Fibroblast of lung (primary cell): ENCODE data around the gene MTNR1A. TPM values are rescaled to one million over a fixed set of nuclear protein-coding genes. Genes with fewer than 3 reads are reported as not detected.
A peak's percentile ranks its signal among the peaks of the same experiment; 100 is the strongest.

ENCODE experiments used
- DNase-seq, 2 donors: peaks; one replicate each; pipeline versions ENCODE4 v3.0.0 to v3.0.0-alpha.2; 2010; ENCODE audit warnings: low read depth in 2 of 2
- H2AFZ ChIP-seq: 2 replicates; pipeline ENCODE4 v1.5.1; 2012; ENCODE audit warnings: low read length, control low read depth, inconsistent platforms
- H3K27ac ChIP-seq: 2 replicates; pipeline ENCODE4 v1.5.1; 2011; ENCODE audit warnings: low read length, control low read depth; ENCODE audit not compliant: insufficient read depth
- H3K27me3 ChIP-seq: 2 replicates; pipeline ENCODE4 v1.5.1; 2011; ENCODE audit warnings: mild to moderate bottlenecking, low read length; ENCODE audit not compliant: control insufficient read depth, insufficient read depth
- H3K36me3 ChIP-seq: 2 replicates; pipeline ENCODE4 v1.5.1; 2011; ENCODE audit warnings: low read length; ENCODE audit not compliant: control insufficient read depth, insufficient read depth
- H3K4me1 ChIP-seq: 2 replicates; pipeline ENCODE4 v1.5.1; 2011; ENCODE audit warnings: low read length; ENCODE audit not compliant: control insufficient read depth, insufficient read depth; ENCODE audit errors: extremely low read depth
- H3K4me2 ChIP-seq: 2 replicates; pipeline ENCODE4 v1.5.1; 2011; ENCODE audit warnings: low read length, control low read depth; ENCODE audit not compliant: insufficient read depth; ENCODE audit errors: extremely low read depth
- H3K4me3 ChIP-seq, 4 experiments: fragments of 200-600 bp in 1 of 4; sonication (generic) in 1 of 4; replicated peaks in 1 of 4; 2 replicates each; pipeline ENCODE4 v1.5.1; 2011 to 2016; ENCODE audit warnings: low read length in 4 of 4, low read depth in 3 of 4, mild to moderate bottlenecking in 3 of 4, control low read depth in 2 of 4, inconsistent platforms in 1 of 4, mixed read lengths in 1 of 4; ENCODE audit not compliant: insufficient read depth in 1 of 4; ENCODE audit errors: control extremely low read depth in 1 of 4
- H3K79me2 ChIP-seq: 2 replicates; pipeline ENCODE4 v1.5.1; 2012; ENCODE audit warnings: mild to moderate bottlenecking, low read length, inconsistent platforms; ENCODE audit not compliant: control insufficient read depth, insufficient read depth
- H3K9ac ChIP-seq: 2 replicates; pipeline ENCODE4 v1.5.1; 2011; ENCODE audit warnings: mild to moderate bottlenecking, low read length, control low read depth; ENCODE audit not compliant: insufficient read depth
- H3K9me3 ChIP-seq: 2 replicates; pipeline ENCODE4 v1.5.1; 2012; ENCODE audit warnings: low read depth, low read length; ENCODE audit not compliant: control insufficient read depth, insufficient read depth
- H4K20me1 ChIP-seq: 2 replicates; pipeline ENCODE4 v1.5.1; 2011; ENCODE audit warnings: low read length; ENCODE audit not compliant: control insufficient read depth, insufficient read depth; ENCODE audit errors: extremely low read depth
- CTCF ChIP-seq, 2 donors: IDR thresholded peaks in 1 of 2; conservative IDR thresholded peaks in 1 of 2; 1 replicate in 1 of 2; 2 replicates in 1 of 2; pipeline ENCODE4 v1.5.1; 2011 to 2012; ENCODE audit warnings: low read length in 2 of 2, control low read depth in 1 of 2, inconsistent platforms in 1 of 2, low read depth in 1 of 2, mild to moderate bottlenecking in 1 of 2
- EZH2 ChIP-seq: IDR thresholded peaks from 2 replicates; pipeline ENCODE4 v1.5.1; 2012; ENCODE audit warnings: low read length, control low read depth, mild to moderate bottlenecking; ENCODE audit errors: missing control alignments
- polyA plus RNA-seq, 2 donors: library from polyadenylated mRNA; depleted of rRNA in 1 of 2; stranded (reverse) in 1 of 2; unstranded in 1 of 2; fragments of >200 nt; gene quantifications; 2 replicates each; pipeline ENCODE4 v1.2.1, GENCODE V29; 2011 to 2012; ENCODE audit warnings: missing spikeins in 1 of 2
- total RNA-seq: library from RNA; depleted of rRNA; stranded (reverse); fragments of >200 nt; gene quantifications from 2 replicates; pipeline ENCODE4 v1.2.1, GENCODE V29; 2014

MTNR1A gene
- total and polyA plus RNA-seq, 2 donors (not counting 1 experiment from before 2014, with no cell fraction given): not detected

- Histone ChIP-seq H4K20me1 (no peaks in the 10 kb centered on the region), H3K27me3 (no peaks in the 10 kb centered on the region), H3K9me3 (no peaks in the 10 kb centered on the region), H3K4me3 (no peak overlapping the region), H3K9ac (no peak overlapping the region), H3K36me3 (no peaks in the 10 kb centered on the region), H2AFZ (no peak overlapping the region), H3K4me1 (no peaks in the 10 kb centered on the region), H3K27ac (no peak overlapping the region), H3K79me2 (no peaks in the 10 kb centered on the region), H3K4me2 (no peak overlapping the region)
- TF ChIP-seq EZH2 (no peak), CTCF (conservative IDR thresholded peaks at IDR 0.05 in 1 of 2, IDR thresholded peaks at IDR 0.05 in 1 of 2; ENCODE audit: low read depth in 1 of 2, low read length in 2 of 2) (no peak)
- no peak for DNase-seq
These were observed 6.4 kb upstream of the MTNR1A start for GRCh38 chr4:186561748-186562147.

DNA sequence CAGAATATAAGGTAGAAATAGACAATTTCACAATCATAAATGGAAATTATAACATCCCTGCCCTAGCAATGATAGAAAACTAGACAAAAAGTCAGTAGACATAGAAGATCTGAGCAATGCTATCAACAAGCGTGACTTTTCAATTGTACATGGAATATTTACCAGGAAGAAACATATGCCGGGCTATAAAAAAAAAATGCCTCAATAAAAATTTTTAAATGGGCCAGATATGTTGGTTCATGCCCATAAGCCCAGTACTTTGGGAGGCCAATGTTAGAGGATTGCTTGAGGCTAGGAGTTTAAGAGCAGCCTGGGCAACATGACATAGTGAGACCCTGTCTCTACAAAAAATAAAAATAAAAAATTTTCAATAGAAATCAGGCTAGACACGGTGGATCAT is 5.3 kb upstream of the MTNR1A start:
- Histone ChIP-seq H3K4me3 (no peak overlapping the region), H2AFZ (no peak overlapping the region), H3K9ac (no peak overlapping the region), H3K9me3 (no peaks in the 10 kb centered on the region), H3K27ac (no peak overlapping the region), H4K20me1 (no peaks in the 10 kb centered on the region), H3K4me2 (no peak overlapping the region), H3K4me1 (no peaks in the 10 kb centered on the region), H3K36me3 (no peaks in the 10 kb centered on the region), H3K79me2 (no peaks in the 10 kb centered on the region), H3K27me3 (no peaks in the 10 kb centered on the region)
- no peak for DNase-seq
- TF ChIP-seq EZH2 (no peak), CTCF (conservative IDR thresholded peaks at IDR 0.05 in 1 of 2, IDR thresholded peaks at IDR 0.05 in 1 of 2; ENCODE audit: low read depth in 1 of 2, low read length in 2 of 2) (no peak)

- Histone ChIP-seq H3K27ac (no peak overlapping the region), H3K4me2 (no peak overlapping the region), H3K9ac (no peak overlapping the region), H3K79me2 (no peaks in the 10 kb centered on the region), H3K4me1 (no peaks in the 10 kb centered on the region), H3K36me3 (no peaks in the 10 kb centered on the region), H3K27me3 (no peaks in the 10 kb centered on the region), H4K20me1 (no peaks in the 10 kb centered on the region), H3K4me3 (no peak overlapping the region), H2AFZ (no peak overlapping the region), H3K9me3 (no peaks in the 10 kb centered on the region)
- DNase-seq: peak in 1 of 2 donors; percentile 50
- TF ChIP-seq CTCF (conservative IDR thresholded peaks at IDR 0.05 in 1 of 2, IDR thresholded peaks at IDR 0.05 in 1 of 2; ENCODE audit: low read depth in 1 of 2, low read length in 2 of 2): no peak
- TF ChIP-seq EZH2: no peak
These were observed 2.1 kb upstream of the MTNR1A start for GRCh38 chr4:186557486-186557885.
